ENCODE measurements around the gene CAMTA1. TPM values are rescaled to one million over a fixed set of nuclear protein-coding genes. Genes with fewer than 3 reads are reported as not detected.

The CAMTA1 gene
- total RNA-seq, 1 experiment from 2014 or later = 69.5 TPM

GRCh38 chr1:7539769-7540175, 754.5 kb downstream of the CAMTA1 start (continued):
- TF ChIP-seq CTCF (IDR thresholded peaks at IDR 0.05 in 2 of 3, conservative IDR thresholded peaks at IDR 0.05 in 1 of 3; ENCODE audit: borderline replicate concordance in 1 of 3, insufficient read depth in 1 of 3, low read depth in 2 of 3, low read length in 2 of 3) (peak; percentile 71 to 87 (median 73); a peak in 5 of 6 replicates), EGR1 (IDR thresholded peaks at IDR 0.05; ENCODE audit: low read depth) (no peak), ZBTB33 (IDR thresholded peaks at IDR 0.05; ENCODE audit: extremely low read depth, insufficient replicate concordance, low read length) (no peak), ELF1 (IDR thresholded peaks at IDR 0.05; ENCODE audit: borderline replicate concordance, low read depth) (no peak), FOSL1 (IDR thresholded peaks at IDR 0.05; ENCODE audit: low read depth) (no peak), ZNF274 (IDR thresholded peaks at IDR 0.05; ENCODE audit: low read depth, low read length) (no peak), JUND (IDR thresholded peaks at IDR 0.05) (no peak)

- no peak overlapping the region for H3K4me2 ChIP-seq (ENCODE audit: low read length)
- no peaks in the 10 kb centered on the region for H3K9me3 ChIP-seq (ENCODE audit: control insufficient read depth in 1 of 2, insufficient read depth in 1 of 2, low read depth in 1 of 2, low read length in 2 of 2)
- ChIA-PET CTCF (interaction anchor here (1.4 to 2.0 kb wide), 5 partner anchors 9 to 316 kb away, joined by 3 to 9 read pairs (median 8); no protein-coding TSS in a partner anchor), POLR2A (no interaction called here), RAD21 (ENCODE audit: low non-redundant PET in 1 of 2, low total read pairs in 2 of 2, uncharacterized antibody in 2 of 2, unreplicated experiment in 2 of 2) (no interaction called here)
- no peak overlapping the region for H2AFZ ChIP-seq (ENCODE audit: low read depth, low read length, poor library complexity, severe bottlenecking)
- no peaks in the 10 kb centered on the region for H3K27me3 ChIP-seq (ENCODE audit: insufficient read depth, low read length)
- no peak for DNase-seq (ENCODE audit: low read depth, low spot score)
- TF ChIP-seq ZNF274 (IDR thresholded peaks at IDR 0.05; ENCODE audit: low read depth, low read length) (no peak), ELF1 (IDR thresholded peaks at IDR 0.05; ENCODE audit: borderline replicate concordance, low read depth) (no peak), REST (IDR thresholded peaks at IDR 0.05; ENCODE audit: low read depth) (no peak), TCF7L2 (IDR thresholded peaks at IDR 0.05; ENCODE audit: borderline replicate concordance, extremely low read depth, insufficient read depth, insufficient read length) (no peak), ATF3 (IDR thresholded peaks at IDR 0.05) (no peak), CBX3 (IDR thresholded peaks at IDR 0.05; ENCODE audit: low read depth) (no peak), YY1 (IDR thresholded peaks at IDR 0.05; ENCODE audit: extremely low read depth, insufficient replicate concordance, low read depth, low read length) (no peak), JUND (IDR thresholded peaks at IDR 0.05) (no peak)
- H3K79me2 ChIP-seq (ENCODE audit: insufficient read depth, low read length) = no peaks in the 10 kb centered on the region
- no peak overlapping the region for H3K4me3 ChIP-seq (replicated peaks in 1 of 2; ENCODE audit: low read depth in 1 of 2, low read length in 2 of 2)
- intact Hi-C loops (cut with micrococcal nuclease) = no loop called here
- H4K20me1 ChIP-seq (ENCODE audit: insufficient read depth) = no peaks in the 10 kb centered on the region
- H3K4me1 ChIP-seq (ENCODE audit: control insufficient read depth in 1 of 2, insufficient read depth in 2 of 2, low read length in 2 of 2) = peaks cover 0 to 20% of the 10 kb centered on the region in 2 experiments; a peak in 2 of 4 replicates
- H3K9ac ChIP-seq (ENCODE audit: low read length) = no peak overlapping the region
- ATAC-seq = no peak
- H3K9me2 ChIP-seq (ENCODE audit: insufficient read depth) = no peaks in the 10 kb centered on the region
- no peaks in the 10 kb centered on the region for H3K36me3 ChIP-seq (ENCODE audit: control insufficient read depth in 1 of 2, insufficient read depth in 2 of 2, low read length in 2 of 2)
- H3K27ac ChIP-seq (ENCODE audit: low read depth, low read length) = no peak overlapping the region
- no TSS peak for BruUV-seq (replicated peaks)
These were observed 755.6 kb downstream of the CAMTA1 start for GRCh38 chr1:7540816-7541215.

Data from HCT116 (cell line).